Fibroblast of lung (primary cell): ENCODE results near the gene BIN1.

Experiments used
- CTCF ChIP-seq, 2 donors: IDR thresholded peaks in 1 of 2; conservative IDR thresholded peaks in 1 of 2; 1 replicate in 1 of 2; 2 replicates in 1 of 2; pipeline ENCODE4 v1.5.1; 2011 to 2012; ENCODE audit warnings: low read length in 2 of 2, control low read depth in 1 of 2, inconsistent platforms in 1 of 2, low read depth in 1 of 2, mild to moderate bottlenecking in 1 of 2
- EZH2 ChIP-seq: IDR thresholded peaks from 2 replicates; pipeline ENCODE4 v1.5.1; 2012; ENCODE audit warnings: low read length, control low read depth, mild to moderate bottlenecking; ENCODE audit errors: missing control alignments

DNA sequence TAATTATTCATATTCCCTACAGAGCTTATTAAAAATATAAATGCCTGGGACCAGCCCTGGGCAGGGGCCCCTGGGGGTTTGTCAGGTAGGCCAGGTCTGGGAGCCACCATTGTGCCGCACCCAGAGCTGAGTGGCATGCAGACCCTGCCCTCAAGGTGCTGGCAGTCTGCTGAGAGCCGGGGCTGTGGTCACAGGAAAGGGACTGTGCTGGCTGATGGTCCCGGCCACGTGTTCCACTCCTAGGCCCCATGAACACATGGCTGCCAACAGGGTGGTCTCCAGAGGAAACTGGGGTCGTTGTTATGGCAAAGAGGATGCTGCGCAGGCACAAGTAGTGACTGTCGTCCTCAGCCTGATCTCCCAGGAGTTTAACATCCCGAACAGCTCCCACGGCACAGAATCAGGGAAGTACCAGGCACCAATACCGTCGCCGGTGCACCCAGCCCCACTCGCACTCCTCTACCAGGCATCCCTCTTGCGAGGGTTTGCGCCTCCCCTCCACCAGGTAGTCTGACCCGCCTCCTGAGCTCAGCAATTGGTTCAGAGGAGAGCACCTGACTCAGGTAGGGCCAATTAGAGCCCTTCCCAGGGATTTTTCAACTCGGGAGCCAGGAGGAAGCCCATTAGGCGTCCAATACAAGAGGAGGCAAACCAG is 39.2 kb upstream of the BIN1 start:
- TF ChIP-seq EZH2 (no peak), CTCF (conservative IDR thresholded peaks at IDR 0.05 in 1 of 2, IDR thresholded peaks at IDR 0.05 in 1 of 2; ENCODE audit: low read depth in 1 of 2, low read length in 2 of 2) (no peak)
